Measurements from ENCODE around the gene SNX18.

Gene SNX18

DNA sequence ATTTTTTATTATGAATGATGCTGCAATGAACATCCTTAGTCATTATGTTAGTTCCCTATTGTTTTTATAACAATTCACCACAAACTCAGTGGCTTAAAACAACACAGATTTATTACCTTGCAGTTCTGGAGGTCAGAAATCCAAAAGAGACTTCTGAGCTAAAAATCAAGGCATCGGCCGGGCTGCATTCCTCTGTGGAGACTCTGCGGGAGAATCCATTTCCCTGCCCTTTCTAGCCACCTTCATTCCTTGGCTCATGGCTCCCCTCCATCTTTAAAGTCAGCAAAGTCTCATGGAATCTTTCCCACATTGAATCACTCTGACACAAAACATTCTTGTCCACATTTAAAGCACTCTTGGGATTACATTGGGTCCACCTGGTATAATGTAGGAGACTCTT lies 38.6 kb downstream of the SNX18 start:
- Mint-ChIP-seq H3K4me1 (peaks cover 24% of the 10 kb centered on the region), H3K27me3 (ENCODE audit: low read depth, poor library complexity) (no peaks in the 10 kb centered on the region), H3K4me3 (no peak overlapping the region), H3K27ac (no peak overlapping the region), H3K9me3 (no peaks in the 10 kb centered on the region), H3K36me3 (ENCODE audit: low read depth) (peaks cover 6% of the 10 kb centered on the region)
- TF ChIP-seq, protein P1, sequence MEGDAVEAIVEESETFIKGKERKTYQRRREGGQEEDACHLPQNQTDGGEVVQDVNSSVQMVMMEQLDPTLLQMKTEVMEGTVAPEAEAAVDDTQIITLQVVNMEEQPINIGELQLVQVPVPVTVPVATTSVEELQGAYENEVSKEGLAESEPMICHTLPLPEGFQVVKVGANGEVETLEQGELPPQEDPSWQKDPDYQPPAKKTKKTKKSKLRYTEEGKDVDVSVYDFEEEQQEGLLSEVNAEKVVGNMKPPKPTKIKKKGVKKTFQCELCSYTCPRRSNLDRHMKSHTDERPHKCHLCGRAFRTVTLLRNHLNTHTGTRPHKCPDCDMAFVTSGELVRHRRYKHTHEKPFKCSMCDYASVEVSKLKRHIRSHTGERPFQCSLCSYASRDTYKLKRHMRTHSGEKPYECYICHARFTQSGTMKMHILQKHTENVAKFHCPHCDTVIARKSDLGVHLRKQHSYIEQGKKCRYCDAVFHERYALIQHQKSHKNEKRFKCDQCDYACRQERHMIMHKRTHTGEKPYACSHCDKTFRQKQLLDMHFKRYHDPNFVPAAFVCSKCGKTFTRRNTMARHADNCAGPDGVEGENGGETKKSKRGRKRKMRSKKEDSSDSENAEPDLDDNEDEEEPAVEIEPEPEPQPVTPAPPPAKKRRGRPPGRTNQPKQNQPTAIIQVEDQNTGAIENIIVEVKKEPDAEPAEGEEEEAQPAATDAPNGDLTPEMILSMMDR (IDR thresholded peaks at IDR 0.05) = no peak
- DNase-seq = no peak

DNA sequence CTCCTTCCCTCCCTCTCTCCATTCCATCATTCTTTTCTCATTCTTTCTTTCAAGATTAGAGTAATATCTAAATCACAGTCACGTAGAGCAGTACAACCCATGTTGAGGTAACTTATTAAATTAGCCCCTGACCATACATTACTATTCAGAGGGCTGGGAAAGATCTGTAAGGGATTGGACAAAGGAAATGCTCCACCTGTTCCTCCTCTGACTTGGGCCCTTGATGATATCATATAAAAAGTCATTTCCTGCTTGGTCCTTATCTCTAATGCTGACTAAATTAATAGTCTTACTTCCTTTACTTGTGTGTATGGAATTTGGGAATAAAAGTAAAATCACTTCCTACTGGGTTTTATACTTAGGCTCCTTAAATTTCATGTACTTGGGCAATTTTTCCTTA lies 40.8 kb downstream of the SNX18 start:
- no peaks in the 10 kb centered on the region for H3K36me3 Mint-ChIP-seq (ENCODE audit: low read depth)
- H3K4me3 Mint-ChIP-seq = no peak overlapping the region
- no peaks in the 10 kb centered on the region for H3K27me3 Mint-ChIP-seq (ENCODE audit: low read depth, poor library complexity)
- H3K27ac Mint-ChIP-seq = no peak overlapping the region
- H3K9me3 Mint-ChIP-seq = no peaks in the 10 kb centered on the region
- DNase-seq = no peak
- peaks cover 14% of the 10 kb centered on the region for H3K4me1 Mint-ChIP-seq
- TF ChIP-seq, protein P1 (IDR thresholded peaks at IDR 0.05) = no peak

DNA sequence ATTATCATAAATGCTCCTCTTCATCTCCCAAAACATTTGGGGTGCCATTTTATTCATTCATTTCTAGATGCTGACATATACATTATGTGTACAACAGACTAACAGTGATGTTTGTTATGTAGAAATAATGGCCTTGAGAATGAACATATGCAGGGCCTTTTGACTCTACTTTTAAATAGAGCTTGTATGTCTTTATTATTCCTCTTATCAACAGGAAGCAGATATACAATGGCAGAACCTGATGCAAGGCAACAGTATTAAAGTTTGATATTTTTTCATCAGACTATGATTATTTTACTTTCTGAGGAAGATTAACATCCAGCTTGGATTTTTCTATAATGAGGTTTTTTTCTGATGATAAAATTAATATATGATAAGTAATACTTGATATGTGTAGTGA lies 44.1 kb downstream of the SNX18 start:
- TF ChIP-seq, protein P1 (IDR thresholded peaks at IDR 0.05) = no peak
- Mint-ChIP-seq H3K4me3 (no peak overlapping the region), H3K27me3 (ENCODE audit: low read depth, poor library complexity) (no peaks in the 10 kb centered on the region), H3K36me3 (ENCODE audit: low read depth) (no peaks in the 10 kb centered on the region), H3K9me3 (no peaks in the 10 kb centered on the region), H3K4me1 (no peaks in the 10 kb centered on the region), H3K27ac (no peak overlapping the region)
- no peak for DNase-seq

DNA sequence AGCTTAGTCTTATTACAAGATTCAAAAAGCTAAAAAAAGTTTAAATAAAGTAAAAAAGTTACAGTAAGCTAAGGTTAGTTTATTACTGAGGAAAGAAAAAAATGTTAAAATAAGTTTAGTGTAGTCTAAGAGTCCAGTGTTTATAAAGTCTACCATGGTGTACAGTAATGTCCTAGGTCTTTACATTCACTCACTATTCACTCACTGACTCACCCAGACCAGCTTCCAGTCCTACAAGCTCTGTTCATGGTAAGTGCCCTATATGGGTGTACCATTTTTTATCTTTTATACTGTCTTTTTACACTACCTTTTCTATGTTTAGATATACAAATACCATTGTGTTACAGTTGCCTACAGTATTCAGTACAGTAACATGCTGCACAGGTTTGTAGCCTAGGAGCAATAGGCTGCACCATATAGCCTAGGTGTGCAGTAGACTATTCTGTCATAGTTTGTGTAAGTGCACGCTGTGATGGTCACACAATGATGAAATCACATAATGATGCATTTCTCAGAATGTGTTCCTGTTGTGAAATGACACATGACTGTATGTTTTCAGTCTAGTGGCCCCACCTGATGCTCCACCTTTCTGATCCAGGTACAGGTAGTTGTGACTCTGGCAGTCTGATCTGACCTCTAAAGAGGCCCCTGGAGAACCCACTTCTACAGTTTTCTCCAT lies 45.7 kb downstream of the SNX18 start:
- H3K36me3 Mint-ChIP-seq (ENCODE audit: low read depth) = peaks cover 6% of the 10 kb centered on the region
- TF ChIP-seq, protein P1 (IDR thresholded peaks at IDR 0.05) = no peak
- H3K4me1 Mint-ChIP-seq = no peaks in the 10 kb centered on the region
- DNase-seq = no peak
- H3K4me3 Mint-ChIP-seq = no peak overlapping the region
- no peak overlapping the region for H3K27ac Mint-ChIP-seq
- peaks cover 12% of the 10 kb centered on the region for H3K9me3 Mint-ChIP-seq
- H3K27me3 Mint-ChIP-seq (ENCODE audit: low read depth, poor library complexity) = peaks cover 3% of the 10 kb centered on the region

DNA sequence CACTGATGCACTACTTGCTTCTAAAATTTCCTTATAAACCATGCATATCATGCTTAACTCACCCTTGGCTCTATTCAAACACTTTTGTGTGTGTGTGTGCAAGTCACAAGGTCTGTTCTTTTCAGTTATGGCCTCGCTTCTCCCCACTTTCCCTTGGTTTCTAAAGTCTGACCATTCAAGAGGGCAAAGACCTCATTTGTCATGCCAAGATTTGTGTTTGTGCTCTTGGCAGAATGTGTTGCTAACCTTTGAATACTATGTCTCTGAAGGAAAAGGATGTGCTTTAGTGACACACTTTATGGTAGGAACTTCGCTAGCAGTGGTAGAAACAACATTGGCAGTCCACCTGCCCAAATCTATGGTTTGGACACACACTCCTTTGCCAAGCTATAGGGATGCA lies 50.4 kb downstream of the SNX18 start:
- Mint-ChIP-seq H3K4me3 (no peak overlapping the region), H3K27ac (no peak overlapping the region), H3K4me1 (peaks cover 11% of the 10 kb centered on the region), H3K27me3 (ENCODE audit: low read depth, poor library complexity) (peaks cover 3% of the 10 kb centered on the region), H3K9me3 (peaks cover 15% of the 10 kb centered on the region), H3K36me3 (ENCODE audit: low read depth) (peaks cover 6% of the 10 kb centered on the region)
- no peak for DNase-seq
- TF ChIP-seq, protein P1 (IDR thresholded peaks at IDR 0.05) = no peak

DNA sequence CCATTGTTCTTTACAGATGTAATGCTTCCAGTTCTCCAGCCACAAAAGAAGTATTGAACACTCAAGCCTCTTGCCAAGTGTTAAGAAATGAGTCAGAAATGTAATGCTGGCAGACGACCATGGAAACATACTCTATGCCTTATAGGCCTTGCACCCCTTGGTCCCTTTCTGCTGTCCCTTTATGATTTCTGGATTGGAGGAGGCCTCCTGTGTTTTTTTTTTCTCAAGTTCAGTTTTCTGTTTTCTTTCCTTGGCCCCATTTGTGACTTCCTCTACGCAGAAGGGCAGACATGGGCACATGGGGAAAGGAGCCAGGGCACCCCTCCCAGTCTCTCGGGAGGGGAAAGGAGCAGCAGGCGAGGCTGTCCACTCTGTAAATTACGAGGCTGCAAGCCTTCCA lies 53.4 kb downstream of the SNX18 start:
- TF ChIP-seq, protein P1 (IDR thresholded peaks at IDR 0.05) = no peak
- Mint-ChIP-seq H3K36me3 (ENCODE audit: low read depth) (peaks cover 6% of the 10 kb centered on the region), H3K9me3 (peaks cover 15% of the 10 kb centered on the region), H3K4me3 (no peak overlapping the region), H3K27me3 (ENCODE audit: low read depth, poor library complexity) (peaks cover 10% of the 10 kb centered on the region), H3K27ac (no peak overlapping the region), H3K4me1 (peaks cover 20% of the 10 kb centered on the region)
- DNase-seq = no peak

Data from nephron progenitor cell (in vitro differentiated cells).